Thoracic aorta (tissue), 2 donors: Measurements from ENCODE around the gene ARHGEF39. TPM values are rescaled to one million over a fixed set of nuclear protein-coding genes. Genes with fewer than 3 reads are reported as not detected.

Source experiments
- ATAC-seq: fragments of 150-250 bp; one replicate; pipeline ENCODE4 v1.8.0; 2017; ENCODE audit warnings: low read depth; ENCODE audit not compliant: insufficient number of reproducible peaks, low FRiP score
- DNase-seq: peaks from one replicate; pipeline ENCODE4 v3.0.0-alpha.2; 2020; ENCODE audit warnings: low spot score
- H3K27ac ChIP-seq, 2 donors: fragments of 200-600 bp; sonication (generic); 1 replicate in 1 of 2; 2 replicates in 1 of 2; pipeline ENCODE4 v1.5.1; 2016; ENCODE audit warnings: mild to moderate bottlenecking in 2 of 2, moderate library complexity in 2 of 2
- H3K27me3 ChIP-seq: fragments of 200-600 bp; sonication (generic); replicated peaks from 2 replicates; pipeline ENCODE4 v1.6.0; 2016; ENCODE audit warnings: mild to moderate bottlenecking; ENCODE audit not compliant: insufficient read depth
- H3K36me3 ChIP-seq: fragments of 200-600 bp; sonication (generic); one replicate; pipeline ENCODE4 v1.5.1; 2016
- H3K4me1 ChIP-seq, 2 donors: fragments of 200-600 bp; sonication (generic); 1 replicate in 1 of 2; 2 replicates in 1 of 2; pipeline versions ENCODE4 v1.5.1 to v1.6.0; 2016; ENCODE audit warnings: low read depth in 2 of 2, mild to moderate bottlenecking in 1 of 2; ENCODE audit not compliant: control insufficient read depth in 1 of 2
- H3K4me3 ChIP-seq: fragments of 200-600 bp; sonication (generic); 2 replicates; pipeline ENCODE4 v1.5.1; 2016; ENCODE audit warnings: mild to moderate bottlenecking
- H3K9me3 ChIP-seq: fragments of 200-600 bp; sonication (generic); 2 replicates; pipeline ENCODE4 v1.5.1; 2016
- total RNA-seq, 2 donors: library from RNA; depleted of rRNA; stranded (reverse); fragments of >200 nt; gene quantifications; one replicate each; pipeline versions ENCODE4 v1.1.0 to v1.2.3, GENCODE V29; 2016
- TF ChIP-seq, protein P1 (sequence below): fragments of 200-600 bp; sonication (generic); IDR thresholded peaks from one replicate; pipeline ENCODE4 v1.5.1; 2019; ENCODE audit warnings: antibody characterized with exemption

Gene ARHGEF39
- total RNA-seq, 2 donors from 2014 or later = 0.54 to 1.2 TPM

DNA sequence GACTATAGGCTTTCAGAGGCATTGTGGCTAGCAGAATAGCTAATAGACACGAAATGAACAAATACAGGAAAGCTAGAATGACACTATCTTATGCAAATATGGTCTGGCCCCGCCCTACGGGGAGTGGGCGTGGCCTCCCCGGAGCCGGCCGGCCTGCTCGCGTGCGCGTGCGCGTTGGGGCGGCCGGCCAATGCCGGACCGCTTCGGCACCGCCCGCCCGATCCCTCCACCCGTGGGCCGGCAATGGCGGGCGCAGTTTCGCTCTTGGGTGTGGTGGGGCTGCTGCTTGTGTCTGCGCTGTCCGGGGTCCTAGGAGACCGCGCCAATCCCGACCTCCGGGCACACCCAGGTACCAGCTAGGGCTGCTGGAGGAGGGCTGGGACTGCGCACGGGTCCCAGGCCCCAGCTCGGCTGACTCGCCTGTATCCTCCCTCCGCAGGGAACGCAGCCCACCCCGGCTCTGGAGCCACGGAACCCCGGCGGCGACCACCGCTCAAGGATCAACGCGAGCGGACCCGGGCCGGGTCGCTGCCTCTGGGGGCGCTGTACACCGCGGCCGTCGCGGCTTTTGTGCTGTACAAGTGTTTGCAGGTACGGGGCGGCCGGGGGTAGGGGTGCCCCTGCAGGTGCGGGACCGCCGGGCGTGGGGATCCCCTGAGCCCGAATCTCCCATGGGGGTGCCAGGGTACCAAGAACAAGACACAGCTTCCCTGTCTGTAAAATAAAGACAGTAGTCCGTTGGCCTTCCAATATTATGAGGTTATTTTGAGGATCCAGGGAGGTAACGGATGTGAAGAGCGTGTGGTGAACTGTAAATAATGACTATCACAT is 6.6 kb downstream of the ARHGEF39 start, which contains the start of gene CCDC107:
TSS of gene CCDC107 (plus strand) at position 156 of the 831 bp plus-strand sequence. CDS start at position 244, 88 bp downstream.
- Histone ChIP-seq H3K9me3 (no peaks in the 10 kb centered on the region), H3K27ac (peak within 1 kb of the TSS; percentile 99), H3K36me3 (peaks cover 10% of the 10 kb centered on the region), H3K4me3 (peak within 1 kb of the TSS; percentile 98), H3K4me1 (peaks cover 22 to 44% of the 10 kb centered on the region in 2 donors), H3K27me3 (no peaks in the 10 kb centered on the region)
- peak; percentile 72 for ATAC-seq
- TF ChIP-seq, protein P1, sequence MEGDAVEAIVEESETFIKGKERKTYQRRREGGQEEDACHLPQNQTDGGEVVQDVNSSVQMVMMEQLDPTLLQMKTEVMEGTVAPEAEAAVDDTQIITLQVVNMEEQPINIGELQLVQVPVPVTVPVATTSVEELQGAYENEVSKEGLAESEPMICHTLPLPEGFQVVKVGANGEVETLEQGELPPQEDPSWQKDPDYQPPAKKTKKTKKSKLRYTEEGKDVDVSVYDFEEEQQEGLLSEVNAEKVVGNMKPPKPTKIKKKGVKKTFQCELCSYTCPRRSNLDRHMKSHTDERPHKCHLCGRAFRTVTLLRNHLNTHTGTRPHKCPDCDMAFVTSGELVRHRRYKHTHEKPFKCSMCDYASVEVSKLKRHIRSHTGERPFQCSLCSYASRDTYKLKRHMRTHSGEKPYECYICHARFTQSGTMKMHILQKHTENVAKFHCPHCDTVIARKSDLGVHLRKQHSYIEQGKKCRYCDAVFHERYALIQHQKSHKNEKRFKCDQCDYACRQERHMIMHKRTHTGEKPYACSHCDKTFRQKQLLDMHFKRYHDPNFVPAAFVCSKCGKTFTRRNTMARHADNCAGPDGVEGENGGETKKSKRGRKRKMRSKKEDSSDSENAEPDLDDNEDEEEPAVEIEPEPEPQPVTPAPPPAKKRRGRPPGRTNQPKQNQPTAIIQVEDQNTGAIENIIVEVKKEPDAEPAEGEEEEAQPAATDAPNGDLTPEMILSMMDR = peak; percentile 47
- DNase-seq = no peak

DNA sequence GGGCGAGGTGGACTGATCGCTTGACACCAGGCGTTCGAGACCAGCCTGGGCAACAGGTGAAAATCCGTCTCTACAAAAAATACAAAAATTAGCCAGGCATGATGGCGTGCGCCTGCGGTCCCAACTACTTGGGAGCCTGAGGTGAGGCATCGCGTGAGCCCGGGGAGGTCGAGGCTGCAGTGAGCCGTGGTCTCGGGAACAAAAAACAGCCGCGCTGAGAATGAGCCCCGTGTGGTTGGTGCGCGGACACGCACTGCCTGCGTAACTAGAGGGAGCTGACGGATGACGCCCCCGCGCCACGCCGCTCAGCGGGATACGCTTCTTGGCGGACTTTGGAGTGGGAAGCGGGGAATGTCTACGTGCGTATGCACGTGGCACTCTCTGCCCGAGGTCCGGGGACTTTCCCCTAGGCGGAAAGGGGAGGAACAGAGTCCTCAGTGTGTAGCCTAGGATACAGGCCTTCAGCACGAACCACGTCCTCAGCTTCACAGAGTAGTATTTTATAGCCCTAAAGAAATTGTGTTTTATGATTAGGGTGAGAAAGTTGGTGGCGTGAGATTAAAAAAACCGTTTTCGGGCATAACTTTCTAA is 7.4 kb downstream of the ARHGEF39 start, which contains the start of gene RMRP:
TSS of gene RMRP (minus strand) at position 474 of the 591 bp plus-strand sequence.
- H3K36me3 ChIP-seq = peaks cover 10% of the 10 kb centered on the region
- ATAC-seq = peak; percentile 89
- TF ChIP-seq, protein P1 = peak; percentile 57
- H3K9me3 ChIP-seq = no peaks in the 10 kb centered on the region
- H3K4me3 ChIP-seq = peak within 1 kb of the TSS; percentile 98
- H3K27ac ChIP-seq = peak within 1 kb of the TSS; percentile 99
- peaks cover 22 to 46% of the 10 kb centered on the region in 2 donors for H3K4me1 ChIP-seq
- no peaks in the 10 kb centered on the region for H3K27me3 ChIP-seq
- DNase-seq = peak; percentile 88

DNA sequence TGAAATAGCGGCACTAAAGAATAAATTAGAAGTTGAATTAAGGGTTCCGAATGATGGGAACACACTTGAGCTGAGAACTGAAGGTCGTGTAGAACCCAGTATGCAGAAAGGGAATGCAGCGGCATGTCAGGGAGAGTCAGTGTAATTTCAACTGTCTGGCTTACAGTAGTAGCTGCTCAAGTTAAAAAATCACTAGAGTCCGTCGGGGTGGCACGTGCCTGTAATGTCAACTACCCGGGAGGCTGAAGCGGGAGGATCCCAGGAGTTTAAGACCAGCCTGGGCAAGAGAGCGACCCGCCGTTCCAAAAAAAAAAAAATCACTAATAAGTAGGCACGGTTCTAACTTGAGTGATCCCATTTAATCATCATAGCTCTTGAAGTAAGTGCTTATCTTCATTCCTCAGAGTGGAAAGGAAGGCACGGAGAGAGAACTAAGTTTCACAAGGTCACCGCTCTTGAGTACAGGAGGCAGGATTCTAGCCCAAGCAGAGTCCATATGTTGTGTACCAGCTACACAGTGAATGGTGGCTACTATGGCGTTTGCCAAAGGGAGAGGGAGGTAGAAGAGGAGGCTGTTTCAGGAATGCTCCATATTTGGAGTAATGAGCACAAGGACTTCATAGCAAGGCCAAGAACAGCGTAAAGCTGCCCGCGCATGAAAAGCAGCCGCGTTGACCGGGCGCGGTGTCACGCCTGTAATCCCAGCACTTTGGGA is 8.0 kb downstream of the ARHGEF39 start:
- H3K4me3 ChIP-seq = peak overlapping the region; percentile 98
- peaks cover 10% of the 10 kb centered on the region for H3K36me3 ChIP-seq
- H3K4me1 ChIP-seq = peaks cover 22 to 45% of the 10 kb centered on the region in 2 donors
- peak overlapping the region; percentile 99 for H3K27ac ChIP-seq
- DNase-seq = no peak
- TF ChIP-seq, protein P1 = no peak
- no peak for ATAC-seq
- H3K9me3 ChIP-seq = no peaks in the 10 kb centered on the region
- H3K27me3 ChIP-seq = no peaks in the 10 kb centered on the region

DNA sequence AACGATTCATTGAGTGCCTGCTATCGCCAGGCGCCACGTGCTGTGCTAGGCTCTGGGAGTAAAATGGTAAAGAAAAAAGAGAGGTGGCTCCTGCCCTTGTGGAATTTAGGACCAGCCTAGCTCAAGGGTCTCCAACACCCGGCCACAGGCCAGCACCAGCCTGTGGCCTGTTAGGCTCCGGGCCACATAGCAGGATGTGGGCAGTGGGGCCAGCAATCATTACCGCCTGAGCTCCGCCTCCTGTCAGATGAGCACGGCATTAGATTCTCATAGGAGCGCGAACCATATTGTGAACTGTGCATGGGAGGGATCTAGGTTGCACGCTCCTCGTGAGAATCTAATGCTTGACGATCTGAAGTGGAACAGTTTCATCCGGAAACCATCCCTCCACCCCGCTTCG is 8.6 kb downstream of the ARHGEF39 start:
- Histone ChIP-seq H3K9me3 (no peaks in the 10 kb centered on the region), H3K4me3 (no peak overlapping the region), H3K4me1 (peaks cover 18 to 43% of the 10 kb centered on the region in 2 donors), H3K27me3 (no peaks in the 10 kb centered on the region), H3K36me3 (peaks cover 10% of the 10 kb centered on the region), H3K27ac (peak overlapping the region; percentile 99)
- TF ChIP-seq, protein P1 = no peak
- DNase-seq = no peak
- ATAC-seq = no peak
